ENCODE results near the gene TSHR.

DNA sequence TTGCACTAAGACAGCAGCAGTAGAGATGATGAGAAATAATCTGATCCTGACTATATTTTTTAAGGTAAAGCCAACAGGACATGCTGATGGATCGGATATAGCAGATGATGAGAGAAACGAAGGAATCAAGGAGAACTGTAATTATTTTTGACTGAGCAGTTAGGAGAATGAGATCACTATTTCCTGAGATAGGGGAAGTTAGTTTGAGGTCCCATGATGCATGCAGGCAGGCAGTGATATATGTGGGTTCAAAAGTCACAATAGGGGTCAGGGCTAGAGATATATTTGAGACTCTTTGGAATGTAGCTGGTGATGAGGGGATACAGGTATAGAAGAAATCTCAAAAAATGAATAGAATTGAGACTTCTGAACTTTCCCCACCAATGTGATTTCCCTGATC lies 157.8 kb downstream of the TSHR start:
- TF ChIP-seq, protein P1, sequence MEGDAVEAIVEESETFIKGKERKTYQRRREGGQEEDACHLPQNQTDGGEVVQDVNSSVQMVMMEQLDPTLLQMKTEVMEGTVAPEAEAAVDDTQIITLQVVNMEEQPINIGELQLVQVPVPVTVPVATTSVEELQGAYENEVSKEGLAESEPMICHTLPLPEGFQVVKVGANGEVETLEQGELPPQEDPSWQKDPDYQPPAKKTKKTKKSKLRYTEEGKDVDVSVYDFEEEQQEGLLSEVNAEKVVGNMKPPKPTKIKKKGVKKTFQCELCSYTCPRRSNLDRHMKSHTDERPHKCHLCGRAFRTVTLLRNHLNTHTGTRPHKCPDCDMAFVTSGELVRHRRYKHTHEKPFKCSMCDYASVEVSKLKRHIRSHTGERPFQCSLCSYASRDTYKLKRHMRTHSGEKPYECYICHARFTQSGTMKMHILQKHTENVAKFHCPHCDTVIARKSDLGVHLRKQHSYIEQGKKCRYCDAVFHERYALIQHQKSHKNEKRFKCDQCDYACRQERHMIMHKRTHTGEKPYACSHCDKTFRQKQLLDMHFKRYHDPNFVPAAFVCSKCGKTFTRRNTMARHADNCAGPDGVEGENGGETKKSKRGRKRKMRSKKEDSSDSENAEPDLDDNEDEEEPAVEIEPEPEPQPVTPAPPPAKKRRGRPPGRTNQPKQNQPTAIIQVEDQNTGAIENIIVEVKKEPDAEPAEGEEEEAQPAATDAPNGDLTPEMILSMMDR (IDR thresholded peaks at IDR 0.05): no peak
- TF ChIP-seq POLR2A (IDR thresholded peaks at IDR 0.05): no peak
